K562 (cell line): ENCODE results near the gene TSC22D2. TPM values are rescaled to one million over a fixed set of nuclear protein-coding genes. Genes with fewer than 3 reads are reported as not detected.

Source experiments
- CBX3 ChIP-seq, 2 experiments: IDR thresholded peaks; 1 replicate in 1 of 2; 2 replicates in 1 of 2; pipeline ENCODE4 v1.6.1; 2012; ENCODE audit warnings: inconsistent platforms in 2 of 2, low read length in 2 of 2, borderline replicate concordance in 1 of 2, control low read depth in 1 of 2
- IFI16 ChIP-seq: fragments of 250-450 bp; sonication (Bioruptor Pico); IDR thresholded peaks from 2 replicates; pipeline ENCODE4 v2.1.2; 2022; ENCODE audit warnings: mild to moderate bottlenecking, inconsistent platforms
- MLLT1 ChIP-seq, 2 experiments: fragments of 450-650 bp; IDR thresholded peaks; 2 replicates each; pipeline ENCODE4 v1.6.1; 2016
- NBN ChIP-seq: fragments of 450-650 bp; IDR thresholded peaks from 2 replicates; pipeline ENCODE4 v1.6.1; 2016; ENCODE audit warnings: low read depth, mild to moderate bottlenecking
- NCOR1 ChIP-seq: fragments of 450-650 bp; IDR thresholded peaks from 2 replicates; pipeline ENCODE4 v1.6.1; 2016; ENCODE audit warnings: mild to moderate bottlenecking, moderate library complexity
- SMARCC2 ChIP-seq: fragments of 450-650 bp; IDR thresholded peaks from 2 replicates; pipeline ENCODE4 v1.6.1; 2017; ENCODE audit warnings: antibody characterized with exemption, moderate library complexity, mild to moderate bottlenecking, low read depth
- SRSF7 ChIP-seq: fragments of 200-400 bp; formaldehyde crosslinking; optimal IDR thresholded peaks from 2 replicates; pipeline ENCODE3; 2017; ENCODE audit warnings: mild to moderate bottlenecking, low read depth, low read length
- TGIF2 ChIP-seq: sonication (generic); formaldehyde crosslinking; IDR thresholded peaks from 2 replicates; pipeline ENCODE4 v1.8.1; 2022; ENCODE audit warnings: mild to moderate bottlenecking, missing genetic modification reagents, moderate library complexity
- ZNF407 ChIP-seq: fragments of 450-650 bp; IDR thresholded peaks from 2 replicates; pipeline ENCODE4 v1.6.1; 2016; ENCODE audit warnings: low read depth
- ZNF512 ChIP-seq: IDR thresholded peaks from 2 replicates; pipeline ENCODE4 v1.6.1; 2016; ENCODE audit warnings: missing genetic modification characterization, missing compliant biosample characterization
- ZNF518B ChIP-seq: fragments of 250-450 bp; sonication (Bioruptor Pico); IDR thresholded peaks from 2 replicates; pipeline ENCODE4 v1.5.0; 2021; ENCODE audit warnings: mild to moderate bottlenecking, moderate library complexity
- ZNF57 ChIP-seq: fragments of 450-650 bp; formaldehyde crosslinking; IDR thresholded peaks from 2 replicates; pipeline ENCODE4 v1.4.0; 2020; ENCODE audit warnings: mild to moderate bottlenecking, moderate library complexity
- polyA plus RNA-seq, 8 experiments: library from polyadenylated mRNA; depleted of rRNA in 4 of 8; stranded (reverse) in 5 of 8; unstranded in 3 of 8; fragments of >200 nt; fragmentation: Nextera tagmentation in 2 of 8; fragmentation: Illumina TruSeq in 1 of 8; extraction: Ambion mirVana in 2 of 8; extraction: Trizol in 1 of 8; gene quantifications; 2 replicates each; pipeline versions ENCODE4 v1.2.1 to v1.2.3, GENCODE V29; 2011 to 2014; ENCODE audit warnings: inconsistent platforms in 1 of 8, missing spikeins in 1 of 8
- total RNA-seq, 7 experiments: library from RNA; depleted of rRNA in 6 of 7; stranded (reverse); fragments of >200 nt in 6 of 7; fragmentation: Illumina TruSeq in 2 of 7; extraction: Trizol in 2 of 7; gene quantifications; 2 replicates each; pipeline versions ENCODE4 v1.2.1 to v1.2.3, GENCODE V29; 2011 to 2021; ENCODE audit warnings: low replicate concordance in 1 of 7

Gene TSC22D2
- total and polyA plus RNA-seq, 9 of the 15 experiments (the other 6 are each of a cell fraction or from before 2014, with no cell fraction given) = 5.5 to 44.0 (median 19.3) TPM

GRCh38 chr3:150451329-150452048 lies 43.4 kb downstream of the TSC22D2 start (continued):
- TF ChIP-seq MLLT1 (IDR thresholded peaks at IDR 0.05) (0 out of 4 replicates have a peak, but pooled peaks of 1 of the 2 experiments have one; percentile 44), IFI16 (CRISPR knock-in tag) (no peak), ZNF57 (no peak), ZNF407 (peak; percentile 40; the same call in 1 of the 2 replicates), CBX3 (IDR thresholded peaks at IDR 0.05; ENCODE audit: borderline replicate concordance in 1 of 2, low read length in 2 of 2) (0 out of 3 replicates have a peak, but pooled peaks of 1 of the 2 experiments have one; percentile 15), SMARCC2 (peak; percentile 85; the same call in 1 of the 2 replicates), ZNF512 (no peak), ZNF518B (CRISPR knock-in tag) (no peak), TGIF2 (CRISPR knock-in tag) (no peak), SRSF7 (no peak), NBN (no peak), NCOR1 (peak; percentile 88)
